DMS153 treated with DMSO at 0.1 percent for 48 hours (cell line): Measurements from ENCODE around the gene COL6A2.
"Not testable (repeated sequence)": the region's sequence is repeated elsewhere in the genome, so short reads cannot be mapped to it uniquely, and the experiment has no call there.

Experiments
- DNase-seq: peaks from one replicate; lab custom pipeline; 2025; ENCODE audit not compliant: unreplicated experiment; lab: John Stamatoyannopoulos, UW

The COL6A2 gene

DNA sequence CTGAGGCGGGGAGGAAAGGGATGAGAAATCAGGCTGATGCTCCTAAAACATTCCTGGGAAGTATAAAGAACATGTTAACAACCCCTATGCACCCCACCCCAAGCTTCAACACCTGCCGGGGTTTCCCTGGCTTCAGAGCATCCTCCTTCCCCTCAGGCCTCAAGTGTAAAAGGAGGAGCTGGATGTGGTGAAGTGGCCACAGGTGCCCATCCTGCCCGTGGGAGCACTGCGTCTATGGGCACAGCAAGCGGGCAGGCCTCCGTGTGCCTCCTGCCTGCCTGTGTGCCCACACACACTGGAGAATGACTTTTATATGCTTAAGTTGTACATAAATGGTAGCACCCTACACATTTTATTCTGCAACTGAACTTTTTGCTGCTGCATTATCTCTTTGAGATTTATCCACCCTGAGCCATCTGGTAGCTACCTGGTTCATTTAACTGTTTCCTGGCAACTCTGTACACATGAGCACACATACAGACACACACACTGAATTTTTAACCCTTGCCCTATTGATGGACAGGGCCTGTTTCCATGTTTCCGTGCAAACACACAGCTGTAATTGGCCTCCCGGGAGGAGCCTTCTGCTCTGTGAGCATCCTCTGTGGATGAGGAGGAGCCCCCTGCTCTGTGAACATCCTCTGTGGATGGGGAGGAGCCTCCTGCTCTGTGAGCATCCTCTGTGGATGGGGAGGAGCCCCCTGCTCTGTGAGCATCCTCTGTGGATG, 70.9 kb downstream of the COL6A2 start:
- DNase-seq = no peak

DNA sequence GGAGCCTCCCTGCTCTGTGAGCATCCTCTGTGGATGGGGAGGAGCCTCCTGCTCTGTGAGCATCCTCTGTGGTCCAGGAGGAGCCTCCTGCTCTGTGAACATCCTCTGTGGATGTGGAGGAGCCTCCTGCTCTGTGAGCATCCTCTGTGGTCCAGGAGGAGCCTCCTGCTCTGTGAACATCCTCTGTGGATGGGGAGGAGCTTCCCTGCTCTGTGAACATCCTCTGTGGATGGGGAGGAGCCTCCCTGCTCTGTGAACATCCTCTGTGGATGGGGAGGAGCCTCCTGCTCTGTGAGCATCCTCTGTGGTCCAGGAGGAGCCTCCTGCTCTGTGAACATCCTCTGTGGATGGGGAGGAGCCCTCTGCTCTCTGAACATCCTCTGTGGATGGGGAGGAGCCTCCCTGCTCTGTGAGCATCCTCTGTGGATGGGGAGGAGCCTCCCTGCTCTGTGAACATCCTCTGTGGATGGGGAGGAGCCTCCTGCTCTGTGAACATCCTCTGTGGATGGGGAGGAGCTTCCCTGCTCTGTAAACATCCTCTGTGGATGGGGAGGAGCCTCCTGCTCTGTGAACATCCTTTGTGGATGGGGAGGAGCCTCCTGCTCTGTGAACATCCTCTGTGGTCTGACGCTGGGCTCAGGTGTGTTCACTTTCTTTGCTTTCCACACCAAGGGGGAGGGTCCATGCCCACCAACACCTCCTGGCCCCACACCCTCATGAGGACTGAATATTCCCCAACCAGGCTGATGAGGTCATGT, 72.7 kb downstream of the COL6A2 start:
- DNase-seq = not testable (repeated sequence)

DNA sequence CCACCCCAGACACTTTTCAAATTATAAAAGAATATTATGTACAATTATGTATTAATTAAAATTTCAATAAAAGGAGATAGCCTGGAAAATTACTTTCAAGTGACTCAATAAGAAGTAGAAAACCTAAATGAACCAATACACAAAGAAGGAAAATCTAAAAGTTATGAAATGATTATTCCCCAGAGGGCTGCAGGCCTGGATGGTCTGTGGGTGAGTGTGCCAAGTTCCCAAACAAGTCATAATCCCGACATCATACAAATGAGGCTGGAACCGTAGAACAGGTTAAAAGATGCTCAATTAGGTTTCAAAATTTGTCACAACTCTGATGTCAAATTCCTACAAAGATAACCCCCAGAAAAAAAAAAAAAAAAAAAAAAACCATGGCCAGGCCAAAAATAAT, 73.7 kb downstream of the COL6A2 start:
- DNase-seq = no peak

DNA sequence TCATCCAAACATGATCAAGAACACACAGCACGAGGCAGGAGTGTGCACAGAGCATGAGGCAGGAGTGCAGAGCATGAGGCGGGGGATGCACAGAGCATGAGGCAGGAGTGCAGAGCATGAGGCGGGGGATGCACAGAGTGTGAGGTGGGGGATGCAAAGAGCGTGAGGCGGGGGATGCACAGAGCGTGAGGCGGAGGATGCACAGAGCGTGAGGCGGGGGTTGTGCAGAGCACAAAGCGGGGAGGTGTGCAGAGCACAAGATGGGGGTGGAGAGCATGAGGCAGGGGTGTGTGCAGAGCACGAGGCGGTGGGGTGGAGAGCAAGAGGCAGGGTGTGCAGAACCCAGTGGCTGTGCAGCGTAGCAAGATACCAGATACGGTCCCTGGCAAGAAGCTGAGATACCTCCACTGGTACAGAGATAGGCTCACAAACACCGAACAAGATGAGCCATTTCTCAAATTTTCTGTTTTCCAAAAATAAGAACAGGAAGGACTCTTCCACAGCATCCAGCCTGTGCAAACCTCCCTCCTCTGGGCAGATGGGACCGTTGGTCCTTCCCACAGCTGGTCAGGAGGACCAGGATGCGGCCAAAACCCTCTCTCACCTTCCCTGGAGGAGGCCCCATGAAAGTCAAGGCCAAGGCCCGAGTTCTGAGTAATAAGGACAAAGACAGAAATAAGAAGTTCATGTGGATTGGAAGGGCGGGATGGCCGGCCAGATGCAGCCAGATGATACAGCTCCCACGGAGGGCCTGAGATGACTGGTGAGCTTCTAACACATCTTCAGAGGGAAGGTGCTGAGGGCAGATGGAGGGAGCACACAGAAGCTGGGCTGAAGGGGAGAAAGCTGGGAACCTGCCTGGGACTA, 74.3 kb downstream of the COL6A2 start:
- no peak for DNase-seq

DNA sequence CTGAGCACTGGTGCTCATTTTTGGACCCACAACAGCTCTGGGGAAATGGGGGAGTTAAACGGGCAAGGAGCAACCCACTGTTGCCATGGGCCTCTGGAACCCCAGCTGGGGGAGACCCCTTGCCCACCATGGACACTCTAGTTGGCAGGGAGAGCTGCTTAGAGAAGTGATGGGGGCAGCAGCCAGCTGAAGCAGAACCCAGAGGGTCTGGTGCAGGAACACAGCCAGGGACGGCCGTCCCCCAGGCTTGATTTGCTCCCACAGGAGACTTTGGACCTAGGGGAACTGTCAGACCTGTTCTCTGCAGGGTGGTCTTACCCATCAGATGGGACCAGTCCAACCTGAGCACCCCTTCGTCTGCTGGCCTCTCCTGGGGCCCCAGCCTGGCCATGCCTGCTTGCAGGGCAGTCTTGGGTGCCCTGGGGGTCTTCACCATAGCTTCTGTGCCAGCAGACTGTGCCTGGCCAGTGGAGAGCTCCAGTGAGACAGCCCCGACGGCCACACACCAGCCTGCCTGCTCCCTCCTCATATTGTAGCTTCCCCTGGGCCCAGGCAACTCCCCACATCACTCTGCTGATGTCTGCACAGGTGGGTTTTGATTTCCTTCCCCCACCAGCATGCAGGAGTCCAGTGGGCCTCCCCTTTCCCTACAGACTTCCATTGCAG, 75.1 kb downstream of the COL6A2 start:
- no peak for DNase-seq

DNA sequence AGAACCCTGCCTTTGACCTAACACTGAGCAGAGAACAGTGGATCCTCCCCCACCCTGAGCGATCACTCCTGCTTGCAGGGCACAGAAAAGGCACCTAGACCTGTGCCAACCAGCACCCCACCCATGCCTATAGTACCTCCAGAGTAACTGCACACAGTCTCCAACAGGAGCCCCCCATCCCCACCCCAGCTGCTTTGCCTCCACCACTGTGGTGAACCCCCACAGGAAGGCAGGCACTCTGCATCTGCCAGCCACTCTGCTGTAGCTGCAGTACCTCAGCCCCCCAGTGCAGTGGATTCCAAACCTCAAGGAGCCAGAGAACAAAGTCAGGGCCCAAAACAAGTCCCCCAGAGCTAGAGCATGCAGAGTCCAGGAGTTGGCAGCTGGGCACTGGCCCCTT, 75.7 kb downstream of the COL6A2 start:
- no peak for DNase-seq

DNA sequence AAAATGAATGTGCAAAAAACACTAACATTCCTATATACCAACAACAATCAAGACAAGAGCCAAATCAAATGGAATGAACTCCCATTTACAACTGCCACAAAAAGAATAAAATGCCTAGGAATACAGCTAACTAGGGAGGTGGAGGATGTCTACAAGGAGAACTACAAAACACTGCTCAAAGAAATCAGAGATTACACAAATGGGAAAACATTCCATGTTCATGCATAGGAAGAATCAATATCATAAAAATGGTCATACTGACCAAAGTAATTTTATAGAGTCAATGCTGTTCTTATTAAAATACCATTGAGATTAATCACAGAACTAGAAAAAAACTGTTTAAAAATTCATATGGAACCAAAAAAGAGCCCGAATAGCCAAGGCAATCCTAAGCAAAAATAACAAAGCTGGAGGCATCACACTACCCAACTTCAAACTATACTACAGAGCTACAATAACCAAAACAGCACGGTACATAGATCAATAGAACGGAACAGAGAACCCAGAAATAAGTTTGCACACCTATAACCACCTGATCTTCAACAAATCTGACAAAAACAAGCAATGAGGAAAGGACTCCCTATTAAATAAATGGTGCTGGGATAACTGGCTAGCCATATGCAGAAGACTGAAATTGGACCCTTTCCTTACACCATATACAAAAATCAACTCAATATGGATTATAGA, 78.7 kb downstream of the COL6A2 start:
- not testable (repeated sequence) for DNase-seq

DNA sequence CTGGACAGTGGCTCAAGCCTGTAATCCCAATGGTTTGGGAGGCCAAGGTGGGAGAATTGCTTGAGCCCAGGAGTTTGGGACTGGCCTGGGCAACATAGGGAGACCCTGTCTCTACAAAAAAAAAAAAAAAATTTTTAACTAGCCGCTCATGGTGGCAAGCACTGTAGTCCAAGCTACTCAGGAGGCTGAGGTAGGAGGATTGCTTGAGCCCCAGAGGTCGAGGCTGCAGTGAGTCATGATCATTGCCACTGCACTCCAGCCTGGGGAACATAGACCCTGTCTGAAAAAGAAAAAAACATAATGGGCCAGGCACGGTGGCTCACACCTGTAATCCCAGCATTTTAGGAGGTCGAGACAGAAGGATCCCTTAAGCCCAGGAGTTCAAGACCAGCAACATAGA, 81.0 kb downstream of the COL6A2 start:
- DNase-seq = no peak
